Retina (tissue), 1 donor: ENCODE measurements around the gene TAAR6.
"Not testable (repeated sequence)": the region's sequence is repeated elsewhere in the genome, so short reads cannot be mapped to it uniquely, and the experiment has no call there.

Experiments used
- DNase-seq: peaks from one replicate; pipeline ENCODE4 v3.0.0-alpha.2; 2016

TAAR6 gene

DNA sequence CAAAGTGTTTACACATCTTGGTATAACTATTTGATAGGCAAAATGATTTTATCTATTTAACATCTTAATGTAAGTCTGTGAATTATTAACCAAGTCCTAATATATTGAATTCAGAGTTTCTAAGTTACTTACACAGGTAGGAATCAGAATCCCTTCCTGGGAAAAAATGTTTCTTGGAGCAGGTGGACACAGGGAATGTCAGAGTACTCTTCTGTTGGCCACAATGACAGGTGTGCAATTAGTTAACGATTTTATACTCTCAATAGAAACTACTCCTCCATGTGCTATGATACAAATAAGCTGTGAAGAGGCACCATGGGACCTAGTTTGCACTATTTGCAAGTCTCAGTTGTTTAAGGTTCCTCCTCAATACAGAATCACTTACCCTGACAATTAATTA lies 20.2 kb downstream of the TAAR6 start:
- DNase-seq, result no peak

DNA sequence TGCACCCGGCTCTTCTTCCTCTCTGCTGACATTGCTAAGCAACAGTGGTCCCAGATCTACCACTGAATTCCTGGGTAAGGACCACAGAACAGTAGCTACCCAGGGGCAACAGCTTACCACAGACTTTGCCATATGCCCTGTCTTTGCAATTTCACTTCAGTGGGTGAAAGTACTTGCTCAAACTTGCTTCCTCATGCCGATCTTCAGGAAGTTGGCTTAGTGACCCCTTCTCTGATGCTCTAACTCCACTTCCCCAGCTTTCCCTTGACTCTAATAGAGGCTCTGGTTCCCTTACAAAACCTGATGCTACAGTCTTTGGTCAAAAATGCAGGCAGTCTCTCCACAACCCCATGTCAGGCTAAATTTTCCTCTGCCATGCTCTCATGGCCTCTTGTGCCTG lies 22.7 kb downstream of the TAAR6 start:
- DNase-seq, result no peak

- no peak for DNase-seq
These were observed 26.1 kb downstream of the TAAR6 start for GRCh38 chr6:132596201-132596600.

- DNase-seq, result no peak
These were observed 28.4 kb downstream of the TAAR6 start for GRCh38 chr6:132598473-132598872.

- not testable (repeated sequence) for DNase-seq
These were observed 30.8 kb downstream of the TAAR6 start for GRCh38 chr6:132600900-132601299.

GRCh38 chr6:132604635-132605152 lies 34.6 kb downstream of the TAAR6 start:
- no peak for DNase-seq

GRCh38 chr6:132607544-132608233 lies 37.6 kb downstream of the TAAR6 start:
- DNase-seq, result no peak

DNA sequence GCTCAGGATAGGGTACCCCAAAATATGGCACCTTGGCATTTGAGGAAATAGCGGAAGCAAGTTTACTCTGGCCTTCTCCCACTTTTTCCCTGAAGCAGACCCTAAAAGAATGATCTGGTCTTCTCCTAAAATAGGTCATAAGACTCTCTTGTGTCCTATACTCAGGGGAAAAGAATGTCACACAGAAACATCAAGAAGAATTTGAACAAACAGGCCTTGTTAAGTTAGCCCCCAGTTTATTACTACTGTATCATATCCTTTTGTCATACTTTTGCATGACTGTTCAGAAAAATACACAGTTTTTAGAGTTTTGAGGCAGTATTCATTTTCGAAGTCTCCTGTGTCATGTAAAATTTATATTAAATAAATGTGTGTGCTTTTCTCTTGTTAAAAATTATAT lies 41.5 kb downstream of the TAAR6 start:
- DNase-seq, result no peak

DNA sequence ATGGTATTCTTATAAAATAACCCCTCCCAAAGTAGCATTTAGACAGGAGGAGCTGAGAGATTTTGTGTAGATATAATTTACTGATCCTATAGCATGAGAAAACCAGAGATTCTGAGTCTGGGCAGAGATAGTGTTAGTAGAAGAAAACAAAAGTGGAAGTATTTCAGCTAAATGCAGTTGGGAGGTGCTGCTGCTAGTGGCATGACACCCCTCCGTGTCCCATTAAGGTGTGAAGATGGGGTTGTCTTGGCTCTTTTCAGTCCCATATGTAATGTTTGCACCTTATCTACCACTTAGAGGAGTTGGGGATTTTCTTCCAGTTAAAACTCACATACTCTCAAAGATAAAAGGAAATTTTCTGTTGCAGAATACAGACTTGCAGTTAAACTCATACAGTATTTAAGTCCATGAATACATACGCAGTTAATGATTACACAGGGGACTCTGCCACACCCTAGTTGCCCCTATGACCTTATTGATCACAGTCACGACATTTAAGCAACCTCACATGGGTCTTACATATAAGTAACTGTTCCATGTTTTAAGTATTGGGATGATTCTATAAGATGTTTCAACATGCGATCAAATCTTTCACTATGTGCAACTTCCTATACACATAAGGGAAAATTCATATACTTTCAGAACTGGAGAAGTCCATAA lies 42.5 kb downstream of the TAAR6 start:
- no peak for DNase-seq

DNA sequence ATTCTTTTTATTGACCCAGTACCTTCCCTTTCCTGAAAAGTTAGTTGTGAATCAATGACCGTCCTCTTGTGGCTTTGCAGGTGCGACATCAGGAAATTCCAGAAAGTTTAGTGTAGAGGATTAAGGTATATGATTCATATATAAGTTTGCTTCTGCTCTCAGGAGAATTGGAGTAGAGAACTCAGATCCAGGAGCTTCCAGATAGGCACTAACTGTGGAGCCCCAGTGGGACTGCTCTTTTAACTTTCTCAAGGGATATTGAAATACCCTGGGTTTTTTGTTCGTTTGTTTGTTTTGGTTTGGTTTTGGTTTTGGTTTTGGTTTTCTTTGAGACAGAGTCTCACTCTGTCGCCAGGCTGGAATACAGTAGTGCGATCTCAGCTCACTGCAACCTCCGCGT lies 44.4 kb downstream of the TAAR6 start:
- DNase-seq, result no peak

GRCh38 chr6:132616677-132617076 lies 46.6 kb downstream of the TAAR6 start:
- no peak for DNase-seq
